ENCODE results near the gene TPST2.
"Not testable (repeated sequence)": the region's sequence is repeated elsewhere in the genome, so short reads cannot be mapped to it uniquely, and the experiment has no call there.

TPST2 gene

DNA sequence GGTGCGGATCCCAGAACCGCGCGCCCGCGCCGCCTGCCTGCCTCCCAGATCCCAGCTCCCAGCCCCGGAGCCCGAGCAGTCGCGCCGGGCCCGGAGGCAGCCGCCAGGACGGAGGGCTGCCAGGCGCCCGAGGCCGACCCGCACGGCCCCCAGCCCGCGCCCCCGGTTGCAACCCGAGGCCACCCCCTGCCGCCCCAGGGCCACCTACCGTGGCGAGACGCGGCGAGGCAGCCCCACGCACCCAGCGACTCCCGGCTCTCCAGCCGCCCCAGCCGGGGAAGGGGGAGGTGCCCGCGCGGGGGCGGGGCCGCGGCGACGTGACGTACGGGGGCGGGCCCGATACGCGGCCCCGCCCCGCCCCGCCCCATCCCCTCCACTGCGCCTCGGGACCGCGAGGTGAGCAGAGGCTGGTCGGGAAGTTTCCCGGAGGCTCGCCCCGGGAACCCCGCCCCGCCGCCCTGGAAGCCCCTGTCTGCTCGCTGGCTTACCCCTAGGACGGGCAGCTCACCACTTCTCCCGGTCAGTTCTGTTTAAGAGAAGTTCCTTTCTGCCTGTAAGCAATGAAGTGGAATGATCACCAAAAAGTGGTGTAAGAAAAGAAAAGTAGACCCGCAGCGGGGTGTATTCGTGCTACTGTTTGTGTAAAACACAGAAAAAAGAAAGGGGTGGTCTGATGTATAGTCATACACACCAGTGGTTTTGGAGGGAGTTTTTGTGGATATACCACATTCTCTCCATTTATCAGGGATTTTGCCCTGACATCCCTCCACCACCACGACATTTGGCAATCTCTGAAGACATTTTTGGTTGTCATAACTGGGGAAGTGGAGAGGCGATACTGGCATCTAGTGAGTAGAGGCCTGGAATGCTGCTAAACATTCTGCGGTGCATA is at the start of gene TPST2:
TPST2 (minus strand) TSS at position 288 of the 892 bp plus-strand sequence. CDS start 48,502 bp downstream, outside the sequence.
- peak; percentile 57 for DNase-seq

- no peak for DNase-seq
Measured at GRCh38 chr22:26636296-26636695, 46.4 kb upstream of the TPST2 start.

- DNase-seq: no peak
Measured at GRCh38 chr22:26635117-26635516, 45.2 kb upstream of the TPST2 start.

DNA sequence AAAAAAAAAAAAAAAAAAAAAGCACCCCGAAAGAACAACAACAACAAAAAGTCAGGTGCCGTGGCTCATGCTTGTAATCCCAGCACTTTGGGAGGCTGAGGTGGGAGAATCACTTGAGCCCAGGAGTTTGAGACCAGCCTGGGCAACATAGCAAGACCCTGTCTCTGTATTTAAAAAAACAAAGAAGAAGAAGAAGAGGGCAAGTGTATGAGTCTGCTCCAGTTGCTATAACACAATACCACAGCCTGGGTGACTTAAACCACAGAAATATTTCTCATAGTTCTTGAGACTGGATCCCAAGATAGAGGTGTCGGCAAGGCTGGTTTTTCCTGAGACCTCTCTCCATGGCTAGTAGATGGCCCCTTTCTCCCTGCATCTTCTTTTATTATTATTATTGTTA is 44.3 kb upstream of the TPST2 start:
- no peak for DNase-seq

DNA sequence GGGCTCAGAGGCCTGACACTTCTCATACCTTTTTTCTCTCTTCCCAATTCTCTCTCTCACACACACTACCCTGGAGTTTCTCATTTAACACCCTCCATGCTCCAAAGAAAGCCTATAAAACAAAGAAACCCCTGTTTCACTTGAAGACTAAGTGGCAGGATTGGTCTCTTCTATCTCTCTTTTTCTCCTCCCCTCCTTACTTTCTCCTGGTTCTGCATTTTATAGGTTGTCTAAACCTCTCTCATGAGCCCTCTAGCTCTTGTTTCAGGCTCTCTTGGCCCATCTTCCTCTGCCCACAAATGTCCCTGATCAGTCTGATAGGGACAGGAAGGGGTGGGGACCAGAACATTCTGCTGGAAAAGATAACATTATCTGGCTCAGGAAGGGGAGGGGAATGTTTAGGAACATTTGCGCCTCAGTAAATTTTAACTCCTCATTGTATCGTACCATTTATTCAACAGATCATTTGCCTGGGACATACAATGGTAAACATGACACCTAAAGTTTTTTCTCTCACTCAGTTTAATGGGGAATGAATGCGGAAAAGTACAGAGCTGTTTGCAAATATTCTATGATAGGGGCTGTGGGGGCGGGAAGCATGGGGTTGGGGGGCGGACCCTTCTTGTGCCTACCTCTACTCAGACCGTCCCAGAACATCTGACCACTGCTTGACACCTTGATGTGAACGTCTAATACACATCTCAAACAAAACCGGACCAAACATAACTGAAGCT is 42.7 kb upstream of the TPST2 start:
- DNase-seq: no peak

DNA sequence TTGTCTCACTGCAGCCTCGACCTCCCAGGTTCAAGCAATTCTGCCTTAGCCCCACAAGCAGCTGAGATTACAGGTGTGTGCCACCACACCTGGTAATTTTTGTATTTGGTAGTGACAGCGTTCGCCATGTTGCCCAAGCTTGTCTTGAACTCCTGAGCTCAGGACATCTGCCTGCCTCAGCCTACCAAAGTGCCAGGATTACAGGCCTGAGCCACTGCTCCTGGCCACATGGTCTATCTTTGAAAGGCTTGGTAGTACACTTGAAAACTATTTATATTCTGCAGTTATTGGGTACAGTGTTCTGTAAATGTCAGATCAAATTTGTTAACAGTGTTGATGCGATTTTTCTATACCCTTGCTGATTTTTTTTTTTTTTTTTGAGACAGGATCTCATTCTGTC is 41.4 kb upstream of the TPST2 start:
- DNase-seq: no peak

GRCh38 chr22:26629988-26630761 is 40.2 kb upstream of the TPST2 start:
- no peak for DNase-seq

DNA sequence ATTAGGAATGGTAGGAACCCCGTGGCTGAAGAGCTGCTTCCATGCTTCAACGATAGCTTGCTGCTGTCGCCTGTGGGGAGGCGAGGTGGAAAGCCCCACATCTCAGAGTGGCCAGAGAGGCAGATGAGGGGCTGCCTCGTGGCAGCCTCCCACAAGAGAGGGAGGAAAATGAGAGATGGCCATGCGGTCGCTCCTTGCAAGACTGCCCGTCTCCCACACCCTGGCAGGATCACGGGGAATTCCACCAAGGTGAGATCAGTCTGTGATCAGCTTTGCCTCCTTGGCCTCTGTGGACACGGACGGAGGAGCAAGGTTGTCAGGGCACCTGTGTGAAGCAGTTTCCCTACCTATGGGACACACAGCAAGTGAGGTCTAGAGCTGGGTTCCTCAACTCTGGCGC is 34.9 kb upstream of the TPST2 start:
- no peak for DNase-seq

DNA sequence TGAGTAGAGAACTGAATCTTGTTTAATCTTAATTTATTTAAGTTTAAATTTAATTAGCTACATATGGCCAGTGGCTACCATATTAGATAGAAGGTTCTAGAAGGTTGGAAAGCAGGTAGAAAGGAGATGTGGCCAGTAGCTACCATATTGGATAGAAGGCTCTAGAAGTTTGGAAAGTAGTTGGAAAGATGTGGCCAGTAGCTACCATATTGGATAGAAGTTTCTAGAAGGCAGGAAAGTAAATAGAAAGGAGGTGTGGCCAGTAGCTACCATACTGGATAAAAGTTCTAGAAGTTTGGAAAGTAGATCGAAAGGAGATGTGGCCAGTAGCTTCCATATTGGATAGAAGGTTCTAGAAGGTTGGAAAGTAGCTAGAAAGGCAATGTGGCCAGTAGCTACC is 34.1 kb upstream of the TPST2 start:
- DNase-seq: no peak

GRCh38 chr22:26621663-26622062 is 31.7 kb upstream of the TPST2 start, which contains the start of gene CRYBA4:
CRYBA4 (plus strand) TSS chr22:26621963; CDS start chr22:26622597, 634 bp downstream.
- DNase-seq: no peak

DNA sequence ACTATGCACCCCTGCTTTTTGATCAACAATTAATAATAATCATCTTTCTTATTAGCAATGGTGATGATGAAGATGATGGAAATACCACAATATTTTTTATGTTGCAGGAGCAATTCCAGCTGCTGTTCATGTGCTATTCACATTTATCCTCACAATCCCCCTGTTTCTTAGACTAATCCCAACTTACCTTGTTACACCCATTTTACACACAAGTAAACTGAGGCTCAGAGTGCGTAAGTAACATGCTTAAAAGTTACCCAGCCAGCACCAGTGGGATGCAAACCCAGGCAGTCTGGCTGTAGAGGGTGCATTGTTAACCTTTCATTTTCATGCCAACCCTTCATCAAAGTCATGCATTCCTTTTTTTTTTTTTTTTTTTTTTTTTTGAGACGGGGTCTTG is 30.3 kb upstream of the TPST2 start:
- no peak for DNase-seq

DNA sequence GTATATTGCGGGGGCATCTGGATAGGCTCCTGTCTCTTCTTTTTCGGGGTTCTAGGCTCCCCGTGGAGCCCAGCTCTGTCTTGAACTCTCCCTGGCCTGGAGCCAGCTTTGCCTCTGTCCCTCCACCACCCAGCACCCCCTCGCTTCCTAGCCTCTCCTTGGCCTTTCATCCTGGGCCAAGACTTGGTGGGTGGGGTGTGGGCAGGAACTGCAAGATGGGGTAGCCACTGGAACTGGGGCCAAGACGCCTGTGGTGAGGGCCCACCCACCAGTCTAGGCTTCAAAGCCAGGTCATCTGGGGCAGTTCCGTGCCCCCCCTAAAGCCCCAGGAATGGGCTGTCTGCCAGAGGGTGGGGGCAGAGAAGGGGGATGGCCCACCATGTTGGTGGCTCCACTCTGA is 29.6 kb upstream of the TPST2 start:
- no peak for DNase-seq

GRCh38 chr22:26618455-26618854 is 28.5 kb upstream of the TPST2 start:
- no peak for DNase-seq

DNA sequence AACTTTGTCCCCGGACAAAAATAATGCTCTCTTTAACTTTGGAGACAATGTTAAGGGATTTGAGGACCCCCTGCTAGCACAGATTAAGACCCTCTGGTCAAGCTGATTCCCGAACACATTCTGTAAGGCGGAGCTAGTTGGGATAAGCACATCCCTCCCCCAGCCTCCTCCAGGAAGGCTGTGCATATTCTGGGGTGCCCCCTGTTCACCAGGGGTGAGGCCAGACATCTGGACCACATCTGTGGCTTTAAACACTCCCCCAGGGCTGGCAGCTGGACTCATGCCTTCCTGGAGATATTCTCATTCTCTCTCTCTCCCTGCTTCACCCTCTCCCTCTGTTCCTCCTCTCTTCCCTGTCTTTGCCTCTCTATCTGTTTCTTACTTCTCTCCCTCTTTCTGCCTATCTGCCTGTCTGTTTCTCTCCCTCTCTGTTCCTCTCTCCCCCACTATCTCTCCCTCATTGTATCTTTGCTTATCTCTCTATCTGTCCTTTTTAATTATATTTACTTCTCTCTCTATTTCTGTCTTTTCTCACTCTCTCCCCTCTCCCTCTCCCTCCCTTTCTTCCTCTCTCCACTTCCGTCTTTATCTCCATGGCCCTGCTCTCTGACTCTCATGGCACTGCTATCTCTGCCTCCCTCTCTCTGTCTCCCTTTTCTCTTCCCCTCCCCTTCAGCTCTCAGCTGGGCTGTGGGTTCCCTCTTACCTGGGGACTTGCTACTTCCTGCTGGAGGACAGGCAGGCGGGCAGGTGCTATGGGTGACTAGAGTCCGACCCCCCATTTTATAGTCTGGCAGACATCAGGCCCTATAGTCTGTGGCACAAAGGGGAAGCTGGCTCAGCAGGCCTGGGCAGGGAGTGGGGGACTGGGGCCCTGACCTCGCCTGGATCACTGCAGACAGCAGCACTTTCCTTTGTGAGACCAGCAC is 27.6 kb upstream of the TPST2 start, which contains the start of gene CRYBB1:
CRYBB1 (minus strand) TSS at position 757 of the 929 bp plus-strand sequence. CDS start 1,708 bp downstream, outside the sequence.
- no peak for DNase-seq

DNA sequence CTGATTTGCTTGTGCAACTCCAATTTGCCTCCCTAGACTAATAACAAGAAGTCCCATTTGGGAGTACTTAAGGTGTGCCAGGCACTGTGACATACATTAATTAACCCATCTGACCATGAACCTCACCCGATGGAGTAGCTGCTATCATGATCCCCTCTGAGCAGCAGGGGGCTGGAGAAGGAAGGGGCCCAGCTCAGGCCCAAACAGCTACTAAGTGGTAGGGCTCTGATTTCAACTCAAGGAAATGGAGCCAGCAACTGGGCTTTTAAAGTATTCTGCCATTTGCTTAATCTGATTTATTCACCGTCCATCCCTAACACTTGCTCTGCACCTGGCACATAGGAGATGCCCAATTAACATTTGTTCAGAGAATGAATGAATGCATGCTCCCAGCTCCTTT is 26.7 kb upstream of the TPST2 start:
- DNase-seq: no peak

DNA sequence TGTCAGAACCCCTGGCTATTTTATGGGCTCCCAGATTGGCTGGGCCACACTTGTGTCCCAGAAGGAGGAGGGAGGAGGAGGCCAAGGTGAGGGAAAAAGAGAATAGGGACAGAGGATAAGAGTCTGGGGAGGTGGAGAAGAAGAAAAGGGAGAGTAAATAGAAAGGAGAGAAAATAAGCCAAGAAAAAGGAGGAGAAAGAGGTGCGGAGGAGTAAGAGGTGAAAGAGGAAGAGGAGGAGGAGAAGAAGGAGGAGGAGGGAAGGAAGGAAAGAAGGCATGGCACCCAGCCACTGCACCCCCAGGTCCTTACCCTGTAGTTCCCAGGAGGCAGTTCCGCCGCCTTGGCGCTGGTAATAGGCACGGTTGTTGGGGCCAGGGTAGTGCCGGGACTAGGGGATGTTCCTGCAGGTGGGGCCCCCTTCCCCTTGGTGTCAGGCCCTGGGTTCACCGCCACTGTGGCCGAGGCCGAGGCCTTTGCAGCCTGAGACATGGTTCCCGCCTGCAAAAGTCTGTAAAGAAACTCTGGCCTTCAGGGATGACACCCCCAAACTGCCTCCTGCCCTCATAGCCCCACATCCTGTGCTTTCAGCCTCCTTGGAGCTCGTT is 26.0 kb upstream of the TPST2 start:
- no peak for DNase-seq

DNA sequence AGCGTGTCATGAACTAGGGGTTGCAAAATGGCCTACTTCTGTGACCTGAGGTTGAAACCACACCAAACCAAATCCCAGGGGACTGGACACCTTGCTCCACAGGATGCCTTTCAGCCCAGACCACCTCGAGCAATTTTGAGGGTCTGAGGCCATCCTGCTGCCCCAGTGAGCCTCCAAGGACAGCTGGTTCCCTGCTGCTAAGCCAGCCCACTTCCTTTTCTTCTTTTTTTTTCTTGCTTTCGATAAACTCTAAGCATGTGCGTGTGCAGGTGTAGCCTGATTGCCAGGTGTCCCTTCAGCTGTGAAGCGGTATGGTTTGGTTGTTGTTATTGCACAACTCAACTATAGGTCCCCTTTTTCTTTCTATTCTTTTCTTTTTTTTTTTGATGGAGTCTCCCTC is 25.2 kb upstream of the TPST2 start:
- no peak for DNase-seq

- DNase-seq: no peak
Measured at GRCh38 chr22:26614322-26614721, 24.4 kb upstream of the TPST2 start.

DNA sequence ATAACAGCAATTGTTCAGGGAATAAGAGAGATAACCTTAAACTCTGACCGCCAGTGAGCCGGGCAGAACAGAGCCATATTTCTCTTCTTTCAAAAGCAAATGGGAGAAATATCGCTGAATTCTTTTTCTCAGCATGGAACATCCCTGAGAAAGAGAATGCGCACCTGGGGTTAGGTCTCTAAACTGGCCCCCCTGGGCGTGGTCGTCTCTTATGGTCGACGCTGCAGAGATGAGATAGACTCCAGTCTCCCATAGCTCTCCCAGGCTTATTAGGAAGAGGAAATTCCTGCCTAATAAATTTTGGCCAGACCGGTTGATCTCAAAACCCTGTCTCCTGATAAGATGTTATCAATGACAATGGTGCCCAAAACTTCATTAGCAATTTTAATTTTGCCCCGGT is 23.8 kb upstream of the TPST2 start:
- not testable (repeated sequence) for DNase-seq

DNA sequence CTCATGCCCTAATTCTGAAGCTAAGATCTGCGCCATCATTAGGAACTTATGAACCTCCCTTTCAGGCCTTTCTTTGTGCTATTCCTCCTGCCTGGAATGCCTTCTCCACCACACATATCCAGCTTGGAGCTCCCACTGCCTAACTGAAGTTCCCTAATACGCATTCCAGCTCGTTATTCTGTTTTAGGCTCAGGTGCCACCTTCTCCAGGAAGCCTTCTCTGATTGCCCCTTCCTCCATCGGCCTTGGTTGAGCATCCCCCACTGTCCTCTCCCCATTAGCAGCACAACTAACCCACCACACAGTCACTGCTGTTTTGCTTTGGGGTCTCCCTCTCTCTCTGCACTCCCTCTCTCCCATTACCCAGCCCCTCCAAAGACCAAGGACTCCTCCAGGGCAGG is 22.7 kb upstream of the TPST2 start:
- no peak for DNase-seq

GRCh38 chr22:26610996-26611395 is 21.1 kb upstream of the TPST2 start:
- no peak for DNase-seq
